Esophagus muscularis mucosa (tissue), 4 donors: ENCODE results near the gene BFSP2. TPM values are rescaled to one million over a fixed set of nuclear protein-coding genes. Genes with fewer than 3 reads are reported as not detected.

Source experiments
- DNase-seq: peaks from one replicate; pipeline ENCODE4 v3.0.0-alpha.2; 2017; ENCODE audit errors: extremely low spot score
- H3K27ac ChIP-seq, 4 donors: fragments of 200-600 bp; sonication (generic); replicated peaks in 1 of 4; 1 replicate in 3 of 4; 2 replicates in 1 of 4; pipeline ENCODE4 v1.5.1; 2016 to 2019; ENCODE audit warnings: mild to moderate bottlenecking in 1 of 4
- H3K27me3 ChIP-seq, 4 donors: fragments of 200-600 bp; sonication (generic); one replicate each; pipeline versions ENCODE4 v1.5.1 to v1.6.0; 2016 to 2019
- H3K36me3 ChIP-seq, 4 donors: fragments of 200-600 bp; sonication (generic); one replicate each; pipeline ENCODE4 v1.5.1; 2016 to 2019
- H3K4me1 ChIP-seq, 4 donors: fragments of 200-600 bp; sonication (generic); one replicate each; pipeline ENCODE4 v1.5.1; 2016 to 2019
- H3K4me3 ChIP-seq, 4 donors: fragments of 200-600 bp; sonication (generic); 1 replicate in 2 of 4; 2 replicates in 2 of 4; pipeline ENCODE4 v1.5.1; 2016 to 2019; ENCODE audit warnings: mild to moderate bottlenecking in 4 of 4, moderate library complexity in 1 of 4
- H3K9me3 ChIP-seq, 4 donors: fragments of 200-600 bp; sonication (generic); 1 replicate in 3 of 4; 2 replicates in 1 of 4; pipeline ENCODE4 v1.5.1; 2016 to 2019
- CTCF ChIP-seq, 3 experiments: fragments of 200-600 bp in 2 of 3; fragments of 450-650 bp in 1 of 3; sonication (generic) in 2 of 3; IDR thresholded peaks; one replicate each; pipeline ENCODE4 v1.5.1; 2017 to 2019; ENCODE audit warnings: antibody characterized with exemption in 3 of 3, mild to moderate bottlenecking in 2 of 3, moderate library complexity in 1 of 3
- EP300 ChIP-seq: sonication (generic); formaldehyde crosslinking; IDR thresholded peaks from one replicate; pipeline ENCODE4 v1.6.1; 2017; ENCODE audit warnings: antibody characterized with exemption
- POLR2A ChIP-seq: fragments of 450-650 bp; IDR thresholded peaks from one replicate; pipeline ENCODE4 v1.6.1; 2017; ENCODE audit warnings: antibody characterized with exemption, moderate library complexity, mild to moderate bottlenecking, low read depth
- POLR2AphosphoS5 ChIP-seq, 2 donors: sonication (generic); formaldehyde crosslinking; IDR thresholded peaks; one replicate each; pipeline ENCODE4 v1.6.1; 2017; ENCODE audit warnings: antibody characterized with exemption in 2 of 2
- WGBS: methylation state at CpG from one replicate; pipeline ENCODE4 v1.1.5; 2018; 5-methylcytosine and 5-hydroxymethylcytosine counted together
- intact Hi-C: fragments of 100-400 bp; cut with DNase I; formaldehyde crosslinking; loops from one replicate; pipeline ENCODE4 v1.15.1; 2023
- total RNA-seq, 4 donors: library from RNA; depleted of rRNA; stranded (reverse); fragments of >200 nt; gene quantifications; one replicate each; pipeline versions ENCODE4 v1.1.0 to v1.2.1, GENCODE V29; 2016

Gene BFSP2
- total RNA-seq, 4 donors from 2014 or later = not detected

- intact Hi-C loops = no loop called here
- TF ChIP-seq POLR2A (no peak), POLR2AphosphoS5 (IDR thresholded peaks at IDR 0.05) (no peak), EP300 (no peak), CTCF (IDR thresholded peaks at IDR 0.05) (no peak)
- Histone ChIP-seq H3K4me3 (no peak overlapping the region), H3K27me3 (no peaks in the 10 kb centered on the region), H3K36me3 (peaks cover 0 to 10% (median 4%) of the 10 kb centered on the region in 4 donors), H3K9me3 (no peaks in the 10 kb centered on the region), H3K27ac (no peak overlapping the region), H3K4me1 (peaks cover 0 to 29% (median 14%) of the 10 kb centered on the region in 4 donors)
- DNase-seq = no peak
- 96% methylated on average over 5 of the region's 16 CpGs for WGBS
Observed at GRCh38 chr3:133380481-133381225, 19.2 kb upstream of the BFSP2 start.

- intact Hi-C loops = loop anchor here (2.0 kb wide), 1 partner anchor 341 kb away; no protein-coding TSS in a partner anchor
- Histone ChIP-seq H3K36me3 (peaks cover 0 to 10% (median 4%) of the 10 kb centered on the region in 4 donors), H3K27me3 (no peaks in the 10 kb centered on the region), H3K4me3 (no peak overlapping the region), H3K4me1 (peaks cover 0 to 23% (median 14%) of the 10 kb centered on the region in 4 donors), H3K27ac (no peak overlapping the region), H3K9me3 (no peaks in the 10 kb centered on the region)
- 87% methylated on average over 4 of the region's 4 CpGs for WGBS
- no peak for DNase-seq
- no peak for TF ChIP-seq EP300
- no peak for TF ChIP-seq POLR2A
- no peak for TF ChIP-seq CTCF (IDR thresholded peaks at IDR 0.05)
- no peak for TF ChIP-seq POLR2AphosphoS5 (IDR thresholded peaks at IDR 0.05)
Observed at GRCh38 chr3:133381346-133382109, 18.3 kb upstream of the BFSP2 start.

GRCh38 chr3:133383175-133383574 lies 16.7 kb upstream of the BFSP2 start:
- peaks cover 0 to 10% (median 4%) of the 10 kb centered on the region in 4 donors for H3K36me3 ChIP-seq
- H3K4me1 ChIP-seq = peaks cover 0 to 23% (median 14%) of the 10 kb centered on the region in 4 donors
- WGBS = 90% methylated on average over 2 of the region's 3 CpGs
- no peak for DNase-seq
- TF ChIP-seq POLR2AphosphoS5 (IDR thresholded peaks at IDR 0.05) (no peak), EP300 (no peak), POLR2A (no peak), CTCF (IDR thresholded peaks at IDR 0.05) (no peak)
- H3K27me3 ChIP-seq = no peaks in the 10 kb centered on the region
- intact Hi-C loops = loop anchor here (2.0 kb wide), 1 partner anchor 342 kb away; no protein-coding TSS in a partner anchor
- H3K27ac ChIP-seq = no peak overlapping the region
- H3K9me3 ChIP-seq = no peaks in the 10 kb centered on the region
- H3K4me3 ChIP-seq = no peak overlapping the region

- TF ChIP-seq EP300 = no peak
- no peak for TF ChIP-seq POLR2A
- no peak for TF ChIP-seq CTCF (IDR thresholded peaks at IDR 0.05)
- TF ChIP-seq POLR2AphosphoS5 (IDR thresholded peaks at IDR 0.05) = no peak
- Histone ChIP-seq H3K9me3 (no peaks in the 10 kb centered on the region), H3K27me3 (no peaks in the 10 kb centered on the region), H3K36me3 (peaks cover 0 to 10% (median 4%) of the 10 kb centered on the region in 4 donors), H3K4me3 (no peak overlapping the region), H3K27ac (no peak overlapping the region), H3K4me1 (peaks cover 0 to 23% (median 14%) of the 10 kb centered on the region in 4 donors)
- 86% methylated on average over 5 of the region's 5 CpGs for WGBS
- intact Hi-C loops = loop anchor here (2.0 kb wide), 2 partner anchors 343 to 655 kb away; no protein-coding TSS in a partner anchor
- DNase-seq = no peak
Observed at GRCh38 chr3:133383741-133384140, 16.1 kb upstream of the BFSP2 start.
